NCI-H526 treated with DMSO at 0.1 percent for 48 hours (cell line): Measurements from ENCODE around the gene KCNK4.

Experiments
- DNase-seq: peaks from one replicate; lab custom pipeline; 2025; lab: John Stamatoyannopoulos, UW

Gene KCNK4

GRCh38 chr11:64290352-64291261 is 495 bp upstream of the KCNK4 start:
- DNase-seq: no peak

GRCh38 chr11:64291752-64292459 is 804 bp downstream of the KCNK4 start:
- no peak for DNase-seq

- no peak for DNase-seq
Measured at GRCh38 chr11:64292460-64293254, 1.6 kb downstream of the KCNK4 start.

- DNase-seq: no peak
Measured at GRCh38 chr11:64294774-64295173, 3.7 kb downstream of the KCNK4 start.

- DNase-seq: no peak
Measured at GRCh38 chr11:64295760-64296159, 4.7 kb downstream of the KCNK4 start.

GRCh38 chr11:64296236-64296635 is 5.1 kb downstream of the KCNK4 start:
- DNase-seq: no peak

- DNase-seq: no peak
Measured at GRCh38 chr11:64296830-64297698, 6.0 kb downstream of the KCNK4 start.

- DNase-seq: no peak
Measured at GRCh38 chr11:64297699-64298358, 6.7 kb downstream of the KCNK4 start.

GRCh38 chr11:64298966-64299846 is 8.1 kb downstream of the KCNK4 start:
- no peak for DNase-seq

- no peak for DNase-seq
Measured at GRCh38 chr11:64299847-64300648, 8.9 kb downstream of the KCNK4 start, which contains the start of gene CATSPERZ. Gene CATSPERZ, plus strand, starts transcription at chr11:64300358. Its CDS starts 53 bp downstream, at chr11:64300411.

- DNase-seq: no peak
Measured at GRCh38 chr11:64303109-64304031, 12.3 kb downstream of the KCNK4 start.

GRCh38 chr11:64304032-64304315 is 12.9 kb downstream of the KCNK4 start:
- DNase-seq: no peak

- DNase-seq: peak; percentile 89
Measured at GRCh38 chr11:64304316-64305072, 13.4 kb downstream of the KCNK4 start.

- peak; percentile 99 for DNase-seq
Measured at GRCh38 chr11:64305075-64305690, 14.1 kb downstream of the KCNK4 start, which contains the start of gene ESRRA. Gene ESRRA, plus strand, starts transcription at chr11:64305524. Its CDS starts 1,656 bp downstream, at chr11:64307180.

GRCh38 chr11:64305691-64306562 is 14.8 kb downstream of the KCNK4 start:
- DNase-seq: peak; percentile 57

GRCh38 chr11:64306563-64306875 is 15.4 kb downstream of the KCNK4 start:
- no peak for DNase-seq
